ENCODE measurements around the gene PTPN1.
"Not testable (repeated sequence)": the region's sequence is repeated elsewhere in the genome, so short reads cannot be mapped to it uniquely, and the experiment has no call there.

PTPN1 gene

DNA sequence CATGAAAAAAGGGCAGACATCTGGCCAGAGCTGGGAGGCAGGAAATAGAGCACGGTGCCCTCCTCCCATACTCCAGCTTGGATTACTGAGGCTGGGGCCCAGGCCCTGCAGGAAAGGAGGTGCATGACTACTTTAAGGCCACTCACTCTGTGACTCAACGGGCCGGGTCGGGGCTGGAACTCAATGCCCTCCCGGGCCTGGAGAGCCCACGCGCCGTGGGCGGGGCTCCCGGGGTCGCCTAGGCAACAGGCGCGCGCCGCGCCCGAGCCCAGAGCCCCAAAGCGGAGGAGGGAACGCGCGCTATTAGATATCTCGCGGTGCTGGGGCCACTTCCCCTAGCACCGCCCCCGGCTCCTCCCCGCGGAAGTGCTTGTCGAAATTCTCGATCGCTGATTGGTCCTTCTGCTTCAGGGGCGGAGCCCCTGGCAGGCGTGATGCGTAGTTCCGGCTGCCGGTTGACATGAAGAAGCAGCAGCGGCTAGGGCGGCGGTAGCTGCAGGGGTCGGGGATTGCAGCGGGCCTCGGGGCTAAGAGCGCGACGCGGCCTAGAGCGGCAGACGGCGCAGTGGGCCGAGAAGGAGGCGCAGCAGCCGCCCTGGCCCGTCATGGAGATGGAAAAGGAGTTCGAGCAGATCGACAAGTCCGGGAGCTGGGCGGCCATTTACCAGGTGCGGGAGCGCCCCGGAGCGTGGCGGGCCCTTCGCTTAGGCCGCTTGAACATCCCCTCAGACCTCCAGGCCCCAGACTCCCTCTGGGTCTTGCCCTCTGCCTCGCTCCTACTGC lies at the start of gene PTPN1:
PTPN1 (plus strand) TSS at position 461 of the 783 bp plus-strand sequence; CDS start at position 606, 145 bp downstream.
- DNase-seq = peak; percentile 98

GRCh38 chr20:50460608-50461267 lies 49.4 kb upstream of the PTPN1 start:
- peak; percentile 84 for DNase-seq

- DNase-seq = no peak
Measured at GRCh38 chr20:50462093-50462690, 48.0 kb upstream of the PTPN1 start.

DNA sequence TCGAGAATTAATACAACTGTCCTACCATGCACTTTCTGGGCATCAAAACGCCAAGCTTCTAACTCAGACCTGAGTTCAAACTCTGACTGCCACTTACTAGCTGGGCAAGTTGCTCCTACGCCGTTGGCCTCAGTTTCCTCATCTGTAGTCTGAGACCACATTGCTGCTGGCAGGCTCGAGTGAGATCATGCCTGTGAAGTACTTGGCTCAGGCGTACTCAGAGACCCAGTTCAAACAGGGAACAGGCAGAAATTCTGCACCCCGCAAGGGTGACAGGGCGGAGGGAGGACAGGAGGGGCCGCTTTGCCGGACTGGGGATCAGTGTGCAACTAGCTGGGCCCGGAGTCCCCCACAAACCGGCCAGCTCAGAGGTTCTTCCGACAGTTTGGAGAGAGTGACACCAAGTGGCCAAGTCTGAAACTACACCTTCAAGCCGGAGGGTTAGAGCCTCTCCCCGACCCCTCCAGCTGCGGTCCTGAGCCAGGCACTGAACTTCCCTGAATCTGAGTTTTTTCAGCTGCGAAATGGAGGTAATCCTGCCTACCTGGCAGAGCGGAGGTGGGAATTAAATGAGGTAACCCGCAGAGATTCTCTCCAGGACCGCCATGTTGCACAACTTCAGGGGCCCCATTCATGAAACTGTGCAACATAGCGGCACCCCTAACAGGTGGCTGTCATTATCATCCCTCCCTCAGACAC lies 46.0 kb upstream of the PTPN1 start:
- DNase-seq = peak; percentile 58

DNA sequence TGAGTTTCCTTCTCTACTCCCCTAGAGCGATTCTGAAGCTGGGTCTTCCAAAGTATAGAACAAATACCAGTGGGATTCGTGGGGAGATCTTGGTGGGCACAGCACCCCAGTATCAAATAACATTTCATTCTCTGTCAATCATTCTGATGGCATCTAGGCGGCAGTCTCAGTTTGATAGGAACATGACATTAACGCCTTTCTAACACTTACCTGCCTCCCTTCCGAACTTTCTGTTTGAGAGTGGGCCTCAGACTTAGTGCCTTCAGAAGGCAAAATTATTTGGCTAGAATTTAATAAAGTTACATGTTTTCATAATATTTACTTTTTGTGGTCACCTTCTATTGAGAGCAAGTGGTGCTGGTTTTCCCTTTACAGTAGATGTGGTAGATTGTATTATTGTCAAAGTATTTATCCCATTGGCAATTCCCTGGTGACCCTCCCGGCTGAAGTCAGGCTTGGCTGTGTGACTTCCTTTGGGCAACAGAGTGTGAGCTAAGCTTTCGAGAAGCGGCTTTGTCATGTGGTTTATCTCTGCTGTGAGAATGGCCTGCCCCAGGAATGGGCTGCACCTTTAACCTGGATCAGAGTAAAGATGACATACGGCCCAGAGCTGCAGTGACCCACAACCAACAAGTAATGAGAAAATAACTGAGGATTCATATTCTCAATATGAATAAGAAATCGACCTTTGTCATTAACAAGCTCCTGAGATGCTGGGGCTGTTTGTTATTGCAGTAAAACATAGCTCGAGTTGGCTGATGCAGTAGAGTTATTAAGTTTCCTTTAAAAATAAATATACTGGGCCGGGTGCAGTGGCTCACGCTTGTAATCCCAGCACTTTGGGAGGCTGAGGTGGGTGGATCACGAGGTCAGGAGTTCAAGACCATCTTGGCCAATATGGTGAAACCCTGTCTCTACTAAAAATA lies 45.2 kb upstream of the PTPN1 start:
- no peak for DNase-seq

GRCh38 chr20:50467174-50467573 lies 43.0 kb upstream of the PTPN1 start:
- no peak for DNase-seq

- peak; percentile 32 for DNase-seq
Measured at GRCh38 chr20:50467718-50468356, 42.3 kb upstream of the PTPN1 start.

DNA sequence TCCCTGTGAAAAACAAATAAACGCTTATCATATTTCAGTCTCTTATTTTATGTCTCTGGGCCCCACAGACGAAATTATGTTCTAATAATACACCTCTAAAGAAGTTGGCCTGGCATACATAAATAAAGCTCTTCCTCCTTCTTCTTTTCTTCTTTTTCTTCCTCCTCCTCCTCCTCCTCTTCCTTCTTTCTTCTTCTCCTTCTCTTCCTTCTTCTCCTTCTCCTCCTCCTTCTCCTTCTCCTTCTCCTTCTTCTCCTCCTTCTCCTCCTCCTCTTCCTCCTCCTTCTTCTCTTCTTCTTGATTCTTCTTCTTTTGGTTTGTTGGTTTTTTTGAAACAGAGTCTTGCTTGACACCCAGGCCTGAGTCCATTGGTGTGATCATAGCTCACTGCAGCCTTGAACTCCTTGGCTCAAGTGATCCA lies 41.8 kb upstream of the PTPN1 start:
- DNase-seq = no peak

- no peak for DNase-seq
Measured at GRCh38 chr20:50469176-50469723, 40.9 kb upstream of the PTPN1 start.

DNA sequence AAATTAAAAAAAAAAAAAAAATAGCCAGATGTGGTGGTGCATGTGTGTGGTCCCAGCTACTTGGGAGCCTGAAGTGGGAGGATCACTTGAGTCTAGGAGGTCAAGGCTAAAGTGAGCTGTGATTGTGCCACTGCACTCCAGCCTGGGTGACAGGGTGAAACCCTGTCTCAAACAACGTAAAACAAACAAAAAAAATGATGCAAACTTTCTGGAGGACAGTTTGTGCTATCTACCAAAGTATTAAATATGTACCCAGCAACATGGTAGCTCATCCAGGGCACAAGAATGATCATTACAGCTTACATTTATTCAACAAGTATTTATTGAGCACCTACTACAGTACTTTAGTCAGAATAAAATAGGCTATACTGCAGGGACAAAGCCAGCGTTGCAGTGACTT lies 40.4 kb upstream of the PTPN1 start:
- DNase-seq = no peak

DNA sequence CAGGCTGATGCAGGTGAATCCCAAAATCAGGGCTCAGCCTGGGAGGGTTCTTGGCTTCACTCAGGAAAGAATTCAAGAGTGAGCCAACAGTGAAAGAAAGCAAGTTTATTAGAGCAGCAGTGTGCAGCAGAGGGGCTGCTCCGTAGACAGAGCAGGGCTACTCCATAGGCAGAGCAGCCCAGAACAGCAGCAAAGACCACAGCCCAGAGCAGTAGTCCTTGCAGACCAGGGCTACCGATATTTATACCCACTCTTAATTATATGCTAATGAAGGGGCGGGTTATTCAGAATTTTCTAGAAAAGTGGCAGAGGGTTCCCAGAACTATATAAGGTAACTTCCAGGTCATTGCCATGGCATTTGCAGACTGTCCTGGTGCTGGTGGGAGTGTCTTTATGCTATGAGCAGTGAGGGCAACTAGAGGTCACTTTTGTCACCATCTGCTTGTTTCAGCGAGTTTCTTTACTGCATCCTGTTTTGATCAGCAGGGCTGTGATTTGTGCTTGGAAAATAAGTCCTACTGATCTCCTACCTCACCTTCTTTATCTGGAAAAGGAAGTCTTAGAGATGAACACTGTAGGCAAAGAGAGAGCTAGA lies 39.8 kb upstream of the PTPN1 start:
- DNase-seq = no peak

- no peak for DNase-seq
Measured at GRCh38 chr20:50471231-50471630, 39.0 kb upstream of the PTPN1 start.

GRCh38 chr20:50472693-50473664 lies 37.2 kb upstream of the PTPN1 start:
- DNase-seq = no peak

- DNase-seq = not testable (repeated sequence)
Measured at GRCh38 chr20:50474356-50474755, 35.8 kb upstream of the PTPN1 start.

GRCh38 chr20:50475681-50476292 lies 34.4 kb upstream of the PTPN1 start:
- DNase-seq = no peak

- DNase-seq = no peak
Measured at GRCh38 chr20:50477239-50477872, 32.8 kb upstream of the PTPN1 start.

DNA sequence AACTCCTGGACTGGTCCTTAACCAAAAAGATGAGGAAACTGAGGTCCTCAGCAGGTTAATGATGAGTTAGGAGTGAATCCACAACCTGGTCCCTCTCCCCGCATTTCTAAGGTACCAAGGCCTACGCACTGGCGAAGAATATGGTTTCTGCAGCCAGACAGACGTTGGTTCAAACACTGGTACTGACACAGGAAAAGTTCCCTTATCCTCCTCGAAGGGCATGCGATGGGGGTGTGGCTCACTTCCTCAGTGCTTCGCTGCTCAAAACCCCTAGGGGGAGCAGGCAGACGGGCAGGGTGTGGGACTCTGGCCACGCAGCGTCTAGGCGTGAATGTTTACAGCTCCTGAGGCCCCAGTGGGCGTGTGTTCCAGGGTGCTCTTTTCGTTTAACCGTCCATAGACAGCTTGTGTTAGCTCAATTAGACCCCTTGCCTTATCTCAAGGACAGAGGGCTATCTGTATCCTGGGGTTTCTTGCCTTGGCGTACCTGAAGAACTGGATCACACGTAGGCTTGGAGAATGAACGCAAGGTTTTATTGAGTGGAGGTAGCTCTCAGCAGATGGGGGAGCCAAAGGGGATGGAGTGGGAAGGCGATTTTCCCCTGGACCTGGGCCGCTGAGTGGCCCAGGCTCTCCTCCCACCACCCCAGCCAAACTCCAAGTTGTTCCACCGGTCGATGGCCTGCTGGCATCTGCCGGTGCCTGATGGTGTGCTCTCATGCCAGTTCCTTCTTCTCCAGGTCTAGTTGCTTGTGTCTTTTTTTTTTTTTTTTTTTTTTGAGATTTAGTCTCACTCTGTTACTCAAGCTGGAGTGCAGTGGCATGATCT lies 31.8 kb upstream of the PTPN1 start:
- DNase-seq = peak; percentile 83

DNA sequence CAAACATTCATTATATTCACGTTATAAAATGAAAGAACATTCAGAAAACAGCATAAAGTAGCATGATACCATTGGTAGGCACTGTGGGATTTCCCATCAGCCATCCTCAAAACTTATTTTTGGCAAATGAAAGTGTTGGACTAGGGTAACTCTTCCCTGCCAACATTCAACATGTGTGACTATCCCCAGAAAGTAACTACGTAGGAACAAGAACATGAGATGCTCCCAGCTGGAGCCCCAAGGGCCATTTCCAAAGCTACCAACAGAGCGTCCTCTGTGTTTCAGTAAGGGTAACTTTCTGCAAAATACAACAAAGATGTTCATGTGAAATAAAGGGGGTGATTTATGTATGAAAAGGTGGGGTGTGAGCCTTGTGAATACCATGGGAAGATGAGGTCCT lies 28.4 kb upstream of the PTPN1 start:
- no peak for DNase-seq
